HCT116 (cell line): ENCODE results near the gene VMAC. TPM values are rescaled to one million over a fixed set of nuclear protein-coding genes. Genes with fewer than 3 reads are reported as not detected.

Source experiments
- ATAC-seq: fragments of 200-7000 bp; cut with Tn5 transposase; 2 replicates; pipeline ENCODE4 v1.9.1; 2020; ENCODE audit warnings: mild to moderate bottlenecking, moderate library complexity
- BruUV-seq: library from RNA; stranded (reverse); fragments of 400-500 nt; replicated peaks from 2 replicates; lab custom pipeline; 2021; lab: Mats Ljungman, UMichigan
- CTCF ChIA-PET: fragments of 300-600 bp; sonication (Branson Sonifier 250); formaldehyde crosslinking; loops from one replicate; lab custom pipeline; 2021; ENCODE audit warnings: antibody characterized with exemption; lab: Charles Lee
- POLR2A ChIA-PET: fragments of 300-600, 350-600 bp; sonication (Branson Sonifier 250); formaldehyde crosslinking; loops from one replicate; lab custom pipeline; 2021; ENCODE audit warnings: antibody characterized with exemption; lab: Charles Lee
- RAD21 ChIA-PET, 2 experiments: fragments of 300-600 bp; sonication (Branson Sonifier 250); formaldehyde crosslinking; loops; one replicate each; lab custom pipeline; 2023; ENCODE audit warnings: low total read pairs in 2 of 2; ENCODE audit not compliant: uncharacterized antibody in 2 of 2, unreplicated experiment in 2 of 2, low non-redundant PET in 1 of 2; lab: Charles Lee
- DNase-seq: peaks from one replicate; pipeline ENCODE4 v3.0.0-alpha.2; 2010; ENCODE audit warnings: low read depth, low spot score
- H2AFZ ChIP-seq: fragments of 200-600 bp; shearing (Covaris generic), sonication (generic); 2 replicates; pipeline ENCODE4 v1.6.1; 2017; ENCODE audit warnings: low read depth, mixed run types, mixed read lengths, antibody characterized with exemption, low read length; ENCODE audit not compliant: poor library complexity, severe bottlenecking
- H3K27ac ChIP-seq: 2 replicates; pipeline ENCODE4 v1.5.1; 2012; ENCODE audit warnings: low read depth, low read length
- H3K27me3 ChIP-seq: fragments of 200-600 bp; sonication (generic); 2 replicates; pipeline ENCODE4 v1.6.1; 2016; ENCODE audit warnings: mixed run types, low read length, mixed read lengths; ENCODE audit not compliant: insufficient read depth
- H3K36me3 ChIP-seq, 2 experiments: fragments of 200-500 bp in 1 of 2; fragments of 200-600 bp in 1 of 2; sonication (Bioruptor generic) in 1 of 2; sonication (generic) in 1 of 2; 2 replicates each; pipeline versions ENCODE4 v1.5.1 to v1.6.1; 2014 to 2016; ENCODE audit warnings: low read length in 2 of 2, inconsistent platforms in 1 of 2, mixed read lengths in 1 of 2, mixed run types in 1 of 2; ENCODE audit not compliant: insufficient read depth in 2 of 2, control insufficient read depth in 1 of 2
- H3K4me1 ChIP-seq, 2 experiments: fragments of 200-600 bp in 1 of 2; sonication (generic) in 1 of 2; 2 replicates each; pipeline versions ENCODE4 v1.5.1 to v1.6.1; 2012 to 2017; ENCODE audit warnings: low read length in 2 of 2, inconsistent platforms in 1 of 2, mild to moderate bottlenecking in 1 of 2, mixed read lengths in 1 of 2, mixed run types in 1 of 2, moderate library complexity in 1 of 2; ENCODE audit not compliant: insufficient read depth in 2 of 2, control insufficient read depth in 1 of 2
- H3K4me2 ChIP-seq: fragments of 200-600 bp; sonication (generic); 2 replicates; pipeline ENCODE4 v1.6.1; 2017; ENCODE audit warnings: mixed run types, low read length, mixed read lengths
- H3K4me3 ChIP-seq, 2 experiments: fragments of 200-600 bp in 1 of 2; sonication (generic) in 1 of 2; replicated peaks in 1 of 2; 2 replicates each; pipeline ENCODE4 v1.5.1; 2011 to 2016; ENCODE audit warnings: low read length in 2 of 2, control low read depth in 1 of 2, low read depth in 1 of 2, mild to moderate bottlenecking in 1 of 2, mixed read lengths in 1 of 2, mixed run types in 1 of 2
- H3K79me2 ChIP-seq: fragments of 200-600 bp; sonication (generic); 2 replicates; pipeline ENCODE4 v1.6.1; 2017; ENCODE audit warnings: mild to moderate bottlenecking, mixed run types, low read length, moderate library complexity, mixed read lengths; ENCODE audit not compliant: insufficient read depth
- H3K9ac ChIP-seq: fragments of 200-600 bp; sonication (generic); 2 replicates; pipeline ENCODE4 v1.6.1; 2016; ENCODE audit warnings: low read length, mixed read lengths
- H3K9me2 ChIP-seq: fragments of 200-600 bp; sonication (generic), shearing (Covaris generic); 2 replicates; pipeline ENCODE4 v1.6.1; 2017; ENCODE audit warnings: mixed run types, mild to moderate bottlenecking, moderate library complexity; ENCODE audit not compliant: insufficient read depth
- H3K9me3 ChIP-seq, 2 experiments: fragments of 200-500 bp in 1 of 2; fragments of 200-600 bp in 1 of 2; sonication (Bioruptor generic) in 1 of 2; sonication (generic) in 1 of 2; 2 replicates each; pipeline ENCODE4 v1.6.1; 2014 to 2017; ENCODE audit warnings: low read length in 2 of 2, mixed read lengths in 2 of 2, inconsistent platforms in 1 of 2, low read depth in 1 of 2, mild to moderate bottlenecking in 1 of 2, mixed run types in 1 of 2, moderate library complexity in 1 of 2; ENCODE audit not compliant: control insufficient read depth in 1 of 2, insufficient read depth in 1 of 2
- H4K20me1 ChIP-seq: fragments of 200-600 bp; sonication (generic), shearing (Covaris generic); 2 replicates; pipeline ENCODE4 v1.6.1; 2017; ENCODE audit warnings: mixed run types, mild to moderate bottlenecking, moderate library complexity; ENCODE audit not compliant: insufficient read depth
- ELF1 ChIP-seq: IDR thresholded peaks from 2 replicates; pipeline ENCODE4 v1.6.1; 2012; ENCODE audit warnings: low read depth, borderline replicate concordance
- EZH2 ChIP-seq: fragments of 200-600 bp; sonication (generic); IDR thresholded peaks from 2 replicates; pipeline ENCODE4 v1.6.1; 2017; ENCODE audit warnings: antibody characterized with exemption, mixed run types
- POLR2A ChIP-seq: IDR thresholded peaks from 2 replicates; pipeline ENCODE4 v1.7.0; 2011; ENCODE audit warnings: borderline replicate concordance; ENCODE audit not compliant: insufficient read depth, insufficient read length; ENCODE audit errors: extremely low read depth
- TCF7L2 ChIP-seq: IDR thresholded peaks from 2 replicates; pipeline ENCODE4 v1.7.0; 2011; ENCODE audit warnings: borderline replicate concordance, inconsistent platforms; ENCODE audit not compliant: insufficient read depth, insufficient read length; ENCODE audit errors: extremely low read depth
- ZNF274 ChIP-seq: fragments of 200-500 bp; sonication (Bioruptor generic); IDR thresholded peaks from 2 replicates; pipeline ENCODE4 v1.6.1; 2014; ENCODE audit warnings: mild to moderate bottlenecking, low read depth, low read length, inconsistent platforms
- intact Hi-C: fragments of 100-400 bp; cut with micrococcal nuclease; formaldehyde crosslinking; loops from 2 replicates; pipeline ENCODE4 v1.10.0; 2022
- total RNA-seq: library from RNA; stranded (reverse); gene quantifications from one replicate; pipeline ENCODE4 v1.2.1, GENCODE V29; 2021; ENCODE audit not compliant: unreplicated experiment
- TF ChIP-seq, protein P1 (sequence below): IDR thresholded peaks from 2 replicates; pipeline ENCODE4 v1.6.1; 2011; ENCODE audit warnings: mild to moderate bottlenecking, low read length, moderate library complexity; ENCODE audit not compliant: insufficient replicate concordance; ENCODE audit errors: extremely low read depth

Gene VMAC
- total RNA-seq, 1 experiment from 2014 or later, result 2.1 TPM

DNA sequence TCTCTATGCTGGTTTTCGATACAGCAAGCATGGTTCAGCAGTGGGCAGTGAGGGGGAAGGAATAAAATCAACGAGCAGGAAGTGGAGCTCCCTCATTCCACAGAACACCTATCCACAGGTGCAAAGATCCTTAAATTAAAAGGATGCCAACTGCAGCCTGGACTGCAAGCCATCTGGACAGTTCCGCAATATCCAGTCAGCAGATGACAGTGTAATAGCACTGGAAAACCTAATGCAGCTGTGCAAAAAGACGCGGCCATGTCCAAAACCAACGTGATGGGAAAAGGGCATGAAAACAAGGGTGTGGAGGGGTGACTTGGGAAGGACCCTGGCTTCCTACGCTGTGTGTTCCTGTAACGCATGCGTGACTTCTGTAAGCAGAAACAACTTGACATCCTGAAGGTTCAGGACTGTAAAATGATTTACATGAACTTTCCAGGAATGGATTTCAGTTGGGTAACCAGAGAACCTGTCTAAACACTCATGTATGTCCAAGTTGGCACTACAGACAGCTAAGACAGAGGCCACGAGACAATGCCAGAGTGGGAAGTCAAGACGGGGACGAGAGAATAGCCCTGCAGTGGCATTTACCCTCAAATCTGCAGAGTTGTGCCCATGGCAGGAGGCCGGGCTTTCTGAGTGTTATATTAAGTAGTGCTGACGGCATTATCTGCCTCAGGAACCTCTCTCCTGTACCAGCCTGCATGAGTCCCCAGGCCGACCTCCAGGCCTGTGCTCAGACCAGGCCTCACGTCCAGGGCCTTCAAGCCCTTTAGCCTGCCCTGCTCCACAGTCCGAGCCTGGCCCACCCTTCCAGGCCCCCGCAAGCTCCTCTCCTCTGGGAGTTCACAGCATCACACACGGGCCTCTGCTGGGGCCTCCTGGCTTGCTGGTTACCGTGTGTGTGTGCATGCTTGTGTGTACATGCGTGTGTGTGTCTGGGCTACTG is 35.9 kb downstream of the VMAC start:
- no peak for DNase-seq
- Histone ChIP-seq H3K4me3 (no peak overlapping the region), H3K4me2 (no peak overlapping the region), H3K36me3 (peaks cover 7 to 14% of the 10 kb centered on the region in 2 experiments; a peak in 3 of 4 replicates), H3K4me1 (no peaks in the 10 kb centered on the region), H3K27ac (no peak overlapping the region), H4K20me1 (peaks cover 5% of the 10 kb centered on the region; the same call in 1 of the 2 replicates), H3K27me3 (no peaks in the 10 kb centered on the region)
- ChIA-PET RAD21 (no interaction called here), POLR2A (no interaction called here), CTCF (no interaction called here)
- intact Hi-C loops, result no loop called here
- ATAC-seq, result no peak
- no TSS peak for BruUV-seq
- no peak for TF ChIP-seq ZNF274
- TF ChIP-seq TCF7L2, result no peak
- TF ChIP-seq ELF1, result no peak
- TF ChIP-seq EZH2, result no peak
- TF ChIP-seq POLR2A, result no peak
- TF ChIP-seq, protein P1, sequence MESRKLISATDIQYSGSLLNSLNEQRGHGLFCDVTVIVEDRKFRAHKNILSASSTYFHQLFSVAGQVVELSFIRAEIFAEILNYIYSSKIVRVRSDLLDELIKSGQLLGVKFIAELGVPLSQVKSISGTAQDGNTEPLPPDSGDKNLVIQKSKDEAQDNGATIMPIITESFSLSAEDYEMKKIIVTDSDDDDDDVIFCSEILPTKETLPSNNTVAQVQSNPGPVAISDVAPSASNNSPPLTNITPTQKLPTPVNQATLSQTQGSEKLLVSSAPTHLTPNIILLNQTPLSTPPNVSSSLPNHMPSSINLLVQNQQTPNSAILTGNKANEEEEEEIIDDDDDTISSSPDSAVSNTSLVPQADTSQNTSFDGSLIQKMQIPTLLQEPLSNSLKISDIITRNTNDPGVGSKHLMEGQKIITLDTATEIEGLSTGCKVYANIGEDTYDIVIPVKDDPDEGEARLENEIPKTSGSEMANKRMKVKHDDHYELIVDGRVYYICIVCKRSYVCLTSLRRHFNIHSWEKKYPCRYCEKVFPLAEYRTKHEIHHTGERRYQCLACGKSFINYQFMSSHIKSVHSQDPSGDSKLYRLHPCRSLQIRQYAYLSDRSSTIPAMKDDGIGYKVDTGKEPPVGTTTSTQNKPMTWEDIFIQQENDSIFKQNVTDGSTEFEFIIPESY, result no peak
- TF ChIP-seq, all 23 proteins: peak for 0
- Histone ChIP-seq H2AFZ (no peak overlapping the region), H3K9me2 (no peaks in the 10 kb centered on the region), H3K9ac (no peak overlapping the region), H3K79me2 (peaks cover 57% of the 10 kb centered on the region), H3K9me3 (no peaks in the 10 kb centered on the region)
